HG03469 (cell line): ENCODE results near the gene DMAC2L.

ENCODE experiments used
- ATAC-seq: cut with Tn5 transposase; IDR thresholded peaks from one replicate; pipeline ENCODE4 v1.9.1; 2021; ENCODE audit warnings: mild to moderate bottlenecking, moderate library complexity, moderate number of reproducible peaks; ENCODE audit not compliant: unreplicated experiment

DMAC2L gene

DNA sequence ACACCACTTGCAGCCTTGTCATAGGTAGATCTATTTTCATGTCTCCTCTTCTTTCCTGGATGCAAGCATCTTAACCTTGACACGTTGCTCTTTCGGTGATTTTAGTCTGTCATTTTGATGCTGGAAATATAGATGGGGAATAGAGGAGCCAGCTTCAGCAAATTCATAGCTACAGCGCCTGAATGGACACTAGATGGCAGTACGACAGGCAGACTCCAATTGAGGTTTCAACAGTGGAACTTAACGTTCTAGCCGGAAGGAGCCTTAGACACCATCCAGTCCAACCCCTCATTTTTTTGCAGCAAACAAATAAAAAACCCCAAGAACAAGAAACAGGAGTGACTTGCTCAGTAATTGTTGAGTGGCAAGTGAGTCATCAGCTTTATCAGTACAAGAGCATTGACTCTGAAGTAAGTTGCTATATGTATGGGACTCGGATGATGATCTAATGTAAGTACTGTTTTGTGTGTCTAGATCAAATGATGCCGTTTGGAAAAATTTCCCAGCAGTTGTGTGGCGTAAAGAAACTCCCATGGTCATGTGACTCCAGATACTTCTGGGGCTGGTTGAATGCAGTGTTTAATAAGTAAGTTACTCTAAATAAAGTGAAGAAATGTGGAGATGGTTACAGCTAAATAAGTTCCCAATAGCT, 9.0 kb downstream of the DMAC2L start:
- ATAC-seq = peak; percentile 78

DNA sequence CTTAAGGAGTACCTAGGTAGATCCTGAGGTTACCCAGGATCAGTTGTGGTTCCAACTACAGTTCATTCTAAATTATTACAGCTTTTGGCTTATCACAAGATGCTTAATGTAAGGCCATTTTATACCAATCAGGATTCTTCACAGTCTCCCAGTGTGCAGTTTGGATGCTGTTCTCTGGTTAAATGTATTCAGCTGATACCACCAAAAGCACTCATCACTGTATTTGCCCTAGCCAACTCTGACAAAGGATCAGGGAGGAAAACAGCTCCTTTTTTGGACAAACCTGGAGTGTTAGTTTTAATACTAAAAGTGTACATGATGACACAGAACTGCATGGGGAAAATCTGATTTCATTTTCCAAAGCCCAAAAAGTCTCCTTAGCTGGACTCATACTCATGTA, 19.5 kb downstream of the DMAC2L start:
- no peak for ATAC-seq

DNA sequence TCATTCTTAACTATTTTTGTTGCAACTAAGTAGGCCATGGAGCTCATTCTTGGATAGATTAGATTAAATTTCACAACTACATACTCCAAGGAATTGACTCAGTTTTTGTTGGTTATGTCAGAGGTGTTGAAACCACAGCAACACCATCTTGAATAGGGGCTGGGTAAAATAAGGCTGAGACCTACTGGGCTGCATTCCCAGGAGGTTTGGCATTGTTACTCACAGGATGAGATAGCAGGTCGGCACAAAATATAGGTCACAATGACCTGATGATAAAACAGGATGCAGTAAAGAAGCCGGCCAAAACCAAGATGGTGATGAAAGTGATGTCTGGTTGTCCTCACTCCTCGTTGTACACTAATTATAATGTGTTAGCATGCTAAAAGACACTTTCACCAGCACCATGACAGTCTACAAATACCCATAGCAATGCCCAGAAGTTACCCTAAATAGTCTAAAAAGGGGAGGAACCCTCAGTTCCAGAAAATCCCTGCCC, 20.9 kb downstream of the DMAC2L start:
- ATAC-seq = no peak

DNA sequence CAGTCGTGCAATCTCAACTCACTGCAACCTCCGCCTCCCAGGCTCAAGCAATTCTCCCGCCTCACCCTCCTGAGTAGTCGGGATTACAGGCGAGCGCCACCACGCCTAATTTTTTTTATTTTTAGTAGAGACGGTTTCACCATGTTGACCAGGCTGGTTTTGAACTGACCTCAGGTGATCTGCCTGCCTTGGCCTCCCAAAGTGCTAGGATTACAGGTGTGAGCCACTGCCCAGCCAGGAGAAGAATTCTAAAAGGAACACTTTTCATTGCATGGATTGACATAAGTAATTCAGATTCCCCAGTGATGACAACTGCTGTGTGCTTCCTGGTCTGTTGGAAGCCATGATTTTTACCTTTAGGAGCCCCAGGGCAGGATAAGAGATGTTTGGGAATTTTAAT, 22.1 kb downstream of the DMAC2L start:
- no peak for ATAC-seq

DNA sequence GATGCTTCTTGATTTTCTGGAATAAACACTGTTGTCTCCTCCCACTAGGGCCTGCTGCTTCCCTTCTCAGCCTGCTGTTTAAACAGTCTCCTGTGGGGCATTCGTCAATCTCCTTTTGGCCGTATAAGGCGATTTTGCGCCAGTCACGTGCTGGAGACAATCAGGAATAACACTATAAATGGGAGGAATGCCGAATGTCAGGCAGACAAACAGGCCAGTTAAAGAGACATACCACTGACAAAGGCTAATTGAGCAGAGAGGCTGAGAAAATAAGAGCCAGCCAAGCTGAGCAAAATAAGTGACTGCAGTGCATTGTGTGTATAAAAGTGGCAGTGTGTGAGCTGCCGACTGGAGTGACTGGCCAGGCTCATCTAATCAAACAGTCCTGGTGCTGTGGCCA, 23.3 kb downstream of the DMAC2L start:
- no peak for ATAC-seq

DNA sequence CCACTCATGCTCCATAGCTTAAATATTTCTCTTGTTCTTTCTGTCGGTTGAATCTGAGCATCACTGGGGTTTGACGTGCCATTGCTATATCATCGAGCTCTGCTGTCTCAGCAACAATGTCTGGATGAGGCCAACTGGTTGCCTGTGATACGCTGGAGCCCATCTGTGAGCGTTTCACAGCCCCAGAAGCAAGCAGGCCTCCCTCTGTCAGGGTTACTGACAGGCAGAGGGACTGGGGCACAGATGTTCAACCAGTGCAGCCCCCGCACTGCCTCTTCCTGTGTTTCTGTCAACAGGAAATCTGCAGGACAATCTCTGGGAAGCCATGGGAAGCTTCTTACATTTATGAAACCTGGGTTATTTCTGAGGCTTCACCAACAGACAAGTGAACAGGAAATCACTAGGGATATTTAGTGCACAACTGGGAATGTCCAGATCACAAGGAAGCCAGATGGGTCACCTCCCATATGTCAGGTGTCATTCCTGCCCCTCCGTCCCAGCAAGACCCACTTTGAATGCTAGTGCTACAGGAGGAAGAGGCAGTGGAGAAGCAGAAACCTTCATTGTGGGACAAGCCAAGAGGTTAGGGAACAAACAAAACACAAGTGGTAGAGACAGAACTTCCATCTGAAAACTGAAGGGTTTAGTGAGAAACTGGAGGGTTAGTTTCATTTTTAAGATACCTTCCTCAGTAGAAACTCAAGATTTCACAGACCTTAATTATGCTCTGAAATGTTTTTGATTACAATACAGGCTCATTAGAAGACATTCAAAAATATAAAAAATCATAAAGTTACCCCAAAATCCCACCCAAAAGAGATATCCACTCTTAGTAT, 24.1 kb downstream of the DMAC2L start:
- no peak for ATAC-seq

DNA sequence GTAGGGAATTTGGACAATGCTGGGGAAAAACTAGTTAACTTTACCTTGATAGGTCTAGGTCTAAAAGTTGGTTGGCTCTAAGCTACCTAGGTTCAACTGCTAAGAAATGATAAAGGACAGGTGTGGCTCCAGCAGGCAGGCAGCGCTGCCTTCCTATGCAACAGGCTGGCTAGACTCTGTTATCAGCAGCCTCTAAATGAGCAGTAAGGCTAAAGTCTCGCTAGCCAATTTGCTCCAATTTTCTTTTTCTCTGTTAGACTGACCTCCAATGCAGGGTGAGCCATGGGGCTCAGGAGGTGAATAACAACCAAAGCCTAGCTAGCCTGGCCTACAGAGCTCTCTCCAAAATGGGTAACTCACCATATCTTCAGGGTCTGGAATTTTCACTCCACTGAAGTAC, 26.5 kb downstream of the DMAC2L start:
- no peak for ATAC-seq

DNA sequence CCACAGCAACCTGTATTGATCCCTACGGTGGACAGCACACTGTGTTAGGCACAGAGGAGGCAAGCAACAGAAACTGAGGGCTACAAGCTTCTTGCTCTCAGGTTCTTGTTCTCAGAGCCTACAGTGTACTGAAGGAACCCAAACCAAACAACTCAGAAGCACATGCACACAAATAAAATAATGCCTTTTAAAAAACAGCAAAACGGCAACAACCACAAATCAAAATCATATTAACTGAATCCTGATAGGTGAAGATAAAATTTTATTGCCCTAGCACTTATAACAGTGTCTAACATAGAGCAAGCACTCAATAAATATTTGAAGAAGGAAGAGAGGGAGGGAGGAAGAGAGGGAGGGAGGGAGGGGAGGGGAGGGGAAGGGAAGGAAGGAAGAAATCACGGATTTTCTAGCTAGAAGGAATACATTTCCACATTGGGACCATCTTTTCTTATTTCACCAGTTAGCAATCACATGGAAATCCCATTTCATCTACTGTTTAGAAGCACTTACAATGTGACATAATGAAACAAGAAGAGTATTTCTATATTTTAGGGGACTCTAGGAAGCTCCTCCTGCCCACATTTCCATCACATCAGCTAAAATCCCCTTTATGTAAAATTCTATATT, 27.2 kb downstream of the DMAC2L start:
- ATAC-seq = no peak

DNA sequence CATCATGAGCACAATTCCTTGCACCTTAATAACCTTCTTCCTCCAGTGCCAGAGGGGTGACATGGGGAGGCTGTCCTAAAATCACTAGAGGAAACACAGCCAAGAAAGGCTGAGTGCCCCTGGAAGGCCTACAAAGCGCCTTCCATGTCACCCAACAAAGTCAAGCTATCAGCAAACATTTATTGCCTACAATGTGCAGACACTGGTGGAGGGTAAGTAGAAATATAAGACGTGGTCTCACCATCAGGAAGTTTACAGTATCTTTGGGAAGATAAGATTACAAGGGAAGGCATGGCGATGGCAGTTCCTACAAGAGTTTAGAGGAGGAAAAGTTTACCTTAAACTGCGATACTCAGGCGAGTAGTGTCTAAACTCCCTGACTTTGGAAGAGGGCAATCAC, 27.9 kb downstream of the DMAC2L start:
- ATAC-seq = no peak

DNA sequence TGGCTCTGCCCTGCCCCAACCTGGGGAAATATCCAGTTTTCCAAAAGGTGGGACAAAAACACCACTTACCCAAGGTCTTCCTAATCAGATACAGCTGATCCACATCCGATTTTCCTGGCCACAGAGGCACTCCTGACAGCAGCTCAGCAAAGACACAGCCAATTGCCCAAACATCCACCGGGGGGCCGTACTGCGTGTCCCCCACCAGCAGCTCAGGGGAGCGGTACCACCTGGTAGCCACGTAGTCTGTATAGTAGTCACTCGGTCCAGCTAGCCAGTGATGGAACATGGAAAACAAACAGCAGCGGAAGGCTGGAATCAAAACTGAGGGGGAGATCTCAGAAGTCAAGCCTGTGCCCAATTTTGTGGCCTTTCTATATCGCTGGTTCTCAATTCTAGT, 28.8 kb downstream of the DMAC2L start:
- no peak for ATAC-seq

DNA sequence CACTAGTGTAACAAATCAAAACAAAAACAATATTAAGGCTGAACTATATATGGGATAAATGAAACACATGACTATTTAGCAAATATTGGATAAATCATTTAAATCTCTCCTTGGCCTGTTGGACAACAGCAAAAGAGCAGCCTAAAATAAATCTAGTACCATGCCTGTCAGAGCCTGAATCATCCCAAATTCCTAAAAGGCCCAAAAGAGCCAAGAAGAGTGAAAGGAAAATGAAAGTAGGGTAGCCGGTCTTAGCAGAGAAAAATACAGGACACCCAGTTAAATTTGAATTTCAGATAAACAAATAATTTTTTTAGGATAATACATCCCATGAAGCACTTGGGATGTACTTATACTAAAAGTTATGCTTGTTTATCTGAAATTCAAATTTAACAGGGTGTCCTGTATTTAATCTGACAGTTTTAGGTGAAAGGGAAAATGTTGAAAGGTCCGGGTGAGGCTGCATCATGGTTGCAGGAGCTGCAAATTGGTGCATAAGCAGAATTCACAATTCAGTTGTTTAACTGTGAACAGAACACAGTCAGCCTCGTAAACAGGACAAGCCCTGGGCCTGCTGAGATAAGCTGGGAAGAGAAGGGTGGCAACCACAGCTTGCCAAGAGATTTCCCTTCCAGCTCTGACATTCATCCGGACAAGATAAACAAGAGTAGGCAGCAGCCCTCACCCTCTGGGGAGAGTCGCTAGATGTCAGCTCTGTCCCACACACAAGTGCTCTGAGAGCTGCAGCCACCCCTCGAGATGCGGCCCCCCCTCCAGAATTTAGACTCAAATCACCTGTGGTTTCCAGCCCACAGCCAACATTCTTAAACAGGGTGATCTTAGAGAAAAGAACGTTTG, 30.3 kb downstream of the DMAC2L start:
- ATAC-seq = no peak

DNA sequence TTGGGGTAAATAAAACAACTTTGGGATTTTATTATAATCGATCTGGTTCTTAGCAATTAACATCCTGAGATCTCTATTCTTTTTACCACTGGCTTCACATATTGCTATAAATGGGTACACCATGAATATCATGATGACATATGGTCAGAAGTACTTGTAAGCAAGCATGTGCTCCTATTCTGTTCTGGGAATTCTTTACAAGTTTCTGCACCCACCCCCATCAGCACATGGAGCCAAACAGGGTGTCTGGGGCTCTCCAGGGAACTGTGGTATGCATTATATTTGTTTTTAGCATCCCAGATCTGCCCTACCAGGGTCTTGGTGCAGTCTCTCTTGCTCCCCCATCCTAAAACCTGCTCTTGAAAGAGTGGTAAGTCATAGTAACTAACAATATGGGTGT, 31.3 kb downstream of the DMAC2L start:
- no peak for ATAC-seq

DNA sequence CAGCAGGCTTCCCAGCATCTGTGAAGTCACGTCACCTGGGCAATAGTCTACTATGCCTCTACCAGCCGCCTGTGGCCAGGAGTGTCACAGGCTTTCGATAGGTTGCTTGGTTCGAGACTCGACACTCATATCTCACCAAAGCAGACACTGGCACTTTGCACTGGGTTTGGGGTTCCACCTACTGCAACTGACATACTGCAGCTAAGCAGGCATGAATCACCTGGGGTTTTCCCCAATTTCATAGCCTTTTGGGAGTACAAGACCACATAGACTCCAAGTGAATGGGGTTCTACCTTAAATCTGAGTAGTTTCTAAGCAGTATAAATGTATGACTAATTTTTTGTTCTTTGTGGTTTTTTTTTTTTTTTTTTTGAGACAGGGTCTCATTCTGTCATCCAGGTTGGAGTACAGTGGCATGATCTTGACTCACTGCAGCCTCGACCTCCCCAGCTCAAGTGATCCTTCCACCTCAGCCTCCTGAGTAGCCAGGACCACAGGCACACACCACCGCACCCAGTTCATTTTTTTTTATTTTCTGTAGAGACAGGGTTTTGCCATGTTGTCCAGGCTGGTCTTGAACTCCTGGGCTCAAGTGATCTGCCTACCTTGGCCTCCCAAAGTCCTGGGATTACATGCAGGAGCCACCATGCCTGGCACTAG, 32.1 kb downstream of the DMAC2L start:
- peak; percentile 86 for ATAC-seq

DNA sequence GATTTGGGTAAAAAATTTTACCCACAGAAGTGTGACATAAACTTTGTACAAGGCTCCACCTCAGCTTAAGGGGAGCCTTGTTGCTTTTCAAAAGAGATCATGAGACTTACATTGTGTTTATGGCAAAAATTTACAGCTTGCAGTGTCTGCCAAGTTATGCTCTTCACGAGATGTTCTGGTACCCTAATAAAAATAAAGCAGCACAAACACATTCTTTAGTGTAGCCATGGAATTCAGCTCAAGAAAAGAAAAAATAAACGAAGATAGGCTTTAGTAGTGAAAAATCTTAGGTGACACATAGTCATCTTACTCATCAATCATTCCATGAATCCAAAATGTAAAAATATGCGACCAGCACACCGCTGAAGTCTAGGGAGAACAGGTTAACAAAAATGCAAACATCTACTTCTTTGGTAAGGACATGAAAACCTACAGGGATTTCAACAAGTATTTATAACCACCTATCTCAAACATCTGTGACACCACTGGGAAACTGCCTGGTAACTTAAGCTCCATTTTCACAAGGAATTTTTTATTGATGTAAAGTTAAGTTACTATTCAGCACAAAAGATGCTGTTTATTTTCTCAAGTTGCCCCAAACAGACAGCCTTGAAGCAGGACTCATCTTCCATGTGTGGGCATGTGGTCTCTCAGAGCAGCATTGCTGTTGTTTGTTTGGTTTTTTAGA, 32.9 kb downstream of the DMAC2L start:
- ATAC-seq = no peak

DNA sequence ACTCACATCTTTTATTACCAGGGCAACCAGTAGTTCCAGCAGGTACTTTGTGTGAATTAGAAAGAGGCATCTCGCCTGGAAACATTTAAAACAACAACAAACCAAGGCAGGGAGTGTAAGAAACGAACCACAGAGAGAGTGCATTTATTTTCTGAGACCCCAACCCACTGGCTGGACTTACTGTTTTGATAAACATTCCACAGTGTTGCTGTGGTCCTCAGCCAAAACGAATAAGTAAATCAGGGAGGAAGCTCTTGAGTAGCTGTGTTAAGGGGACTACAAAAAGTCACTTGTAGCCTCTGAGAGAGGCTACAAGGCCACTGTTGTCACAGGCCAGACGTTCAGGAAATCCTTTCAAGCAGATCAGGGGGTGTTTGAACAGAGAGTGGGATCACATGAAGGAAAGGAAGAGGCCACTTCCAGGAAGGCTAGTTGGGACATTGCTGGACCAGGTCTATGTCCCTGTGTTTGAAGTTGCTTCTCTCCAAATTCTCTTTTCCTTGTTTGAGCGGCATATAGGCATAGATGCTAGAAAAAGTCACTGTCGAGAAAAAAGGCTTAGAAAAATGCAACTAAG, 33.8 kb downstream of the DMAC2L start:
- no peak for ATAC-seq

DNA sequence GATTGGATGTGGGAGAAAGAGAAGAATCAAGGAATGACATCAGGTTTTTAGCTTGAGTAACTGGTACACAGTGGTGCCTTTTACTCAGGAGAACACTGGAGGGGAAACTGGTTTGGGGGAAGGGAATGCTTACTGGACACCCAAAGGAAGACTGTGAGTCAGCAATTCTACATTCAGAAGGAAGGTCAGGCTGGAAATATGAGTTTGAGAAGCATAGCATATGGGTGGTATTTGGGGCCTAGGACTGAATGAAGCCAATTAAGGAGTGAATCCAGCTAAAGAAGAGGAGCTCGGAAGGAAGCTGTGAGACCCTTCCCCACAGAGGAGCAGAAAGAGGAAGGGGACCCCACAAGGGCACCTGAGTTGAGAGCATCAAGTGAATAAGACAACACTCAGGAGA, 35.4 kb downstream of the DMAC2L start:
- ATAC-seq = no peak

DNA sequence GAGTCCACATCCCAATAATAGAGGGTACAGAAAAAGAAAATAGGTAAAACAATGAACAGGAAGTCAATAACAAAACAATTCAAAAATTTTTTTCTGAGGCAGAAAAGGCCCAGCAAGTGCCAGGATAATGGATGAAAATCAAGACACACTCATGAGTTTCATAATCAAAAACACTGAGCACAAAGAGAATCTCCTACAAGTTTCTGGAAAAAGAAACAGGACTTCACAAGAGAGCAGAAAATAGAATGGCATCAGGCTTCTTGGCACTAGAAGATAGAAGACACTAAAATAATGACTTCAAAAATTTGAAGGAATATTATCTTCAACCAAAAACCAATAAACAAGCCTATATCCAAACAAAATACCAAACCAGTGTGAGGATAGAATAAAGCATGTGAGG, 36.8 kb downstream of the DMAC2L start:
- no peak for ATAC-seq

DNA sequence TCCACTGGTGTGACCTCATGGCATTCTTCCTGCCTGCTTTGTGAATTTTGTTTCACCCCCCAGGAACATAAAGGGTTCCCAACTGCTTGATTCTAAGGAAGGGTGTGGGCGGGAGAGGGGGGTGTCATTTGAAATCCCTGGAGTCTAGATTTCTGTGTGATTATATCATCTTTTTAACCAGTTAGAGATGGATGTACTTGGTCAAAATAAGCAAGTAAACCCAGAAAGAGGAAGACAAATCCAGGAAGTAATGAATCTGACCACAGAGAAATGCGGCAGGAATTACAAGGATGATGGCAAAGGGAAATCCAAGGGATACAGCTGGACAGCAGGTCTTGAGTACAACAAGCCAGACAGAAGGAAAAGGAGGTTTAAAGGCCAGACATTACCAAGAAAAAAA, 38.9 kb downstream of the DMAC2L start:
- no peak for ATAC-seq

DNA sequence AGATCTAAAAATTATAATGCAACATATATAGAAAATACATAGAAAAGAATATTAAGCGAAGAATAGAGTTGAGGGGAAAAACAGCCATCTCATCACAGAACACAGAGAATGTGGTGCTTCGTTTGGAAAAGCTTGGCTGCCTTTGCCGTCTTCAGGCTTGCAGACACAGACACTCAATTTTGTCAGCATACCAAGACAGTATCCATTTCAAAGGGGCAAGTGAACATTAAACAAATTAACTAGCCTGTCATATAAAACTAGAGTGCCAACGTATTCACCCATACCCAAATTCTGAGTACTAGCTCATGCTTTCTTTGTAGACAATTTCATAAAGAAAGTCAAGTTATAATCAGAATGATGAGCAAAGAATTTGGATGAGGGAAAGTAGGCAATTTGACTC, 40.5 kb downstream of the DMAC2L start:
- ATAC-seq = no peak

DNA sequence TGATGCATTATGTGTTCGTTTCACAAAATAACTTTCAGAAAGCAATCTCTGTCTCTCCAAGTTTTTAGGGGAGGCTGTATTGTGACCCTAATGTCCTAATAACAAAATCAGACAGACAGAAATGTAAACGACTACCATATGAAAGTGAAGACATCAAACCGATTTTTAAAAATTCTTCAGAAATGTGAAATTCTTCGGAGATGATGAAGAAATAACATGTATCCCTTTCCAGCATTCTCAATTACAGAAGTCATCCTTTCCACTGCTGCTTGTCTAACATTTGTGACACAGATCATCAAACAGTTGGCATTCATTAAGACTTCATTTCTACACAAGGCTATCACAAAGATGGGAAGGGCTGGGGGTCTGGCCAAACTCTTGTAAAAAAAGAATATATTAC, 41.0 kb downstream of the DMAC2L start:
- no peak for ATAC-seq
